Pancreas (tissue), 8 donors: Measurements from ENCODE around the gene MALL. TPM values are rescaled to one million over a fixed set of nuclear protein-coding genes. Genes with fewer than 3 reads are reported as not detected.

Experiments
- microRNA-seq, 2 donors: library from miRNA; unstranded; fragments of <30 nt; microRNA quantifications; one replicate each; pipeline versions ENCODE4 to v1.1.0, GENCODE V29; 2019 to 2020
- polyA plus RNA-seq, 2 donors: library from polyadenylated mRNA; stranded (reverse); fragments of 200-250 nt; gene quantifications; one replicate each; pipeline ENCODE4 v1.2.3, GENCODE V29; 2013
- total RNA-seq, 6 donors: library from RNA; stranded (reverse); fragmentation: NEBNext Ultra II Directional in 4 of 6; extraction: Animal tissue kit (Norgen Biotek cat#: 25700) in 4 of 6; gene quantifications; one replicate each; pipeline versions ENCODE4 v1.2.1 to v1.2.4, GENCODE V29; 2021 to 2023
- donor health status: healthy with polysubstance abuse.
- donor health status: DM: no; HTN: no; CAD: no; lungs with moderate emphysema.
- donor health status: DM: no; HTN: no; CAD: no.
- donor health status: Bipolar disorder and iron deficiency.
- donor health status: DM: yes; HTN: yes; CAD: no.
- donor health status: DM: no; HTN: no; CAD: no.
- donor health status: DM: no; HTN: no; CAD: no.
- donor health status: DM: yes; HTN: yes; CAD: no.

The MALL gene
- total and polyA plus RNA-seq, 8 donors, result 2.4 to 12.9 (median 4.1) TPM

Small RNA genes lying within 50 kb of the gene (microRNA-seq; reads per million reads assigned to microRNA genes)
- gene MIR4267 (0 reads per million in 2 donors), gene MIR4436B1 (0 reads per million in 2 donors)

Other genes with a start within 250 kb of the MALL start
- 1 to 10 TPM; 1.5 to 3.1 (median 2.1) TPM for gene LIMS3, start 217.1 kb downstream of the MALL start, total RNA-seq
- 1 to 10 TPM in 1 of 2 donors, under 1 TPM in 1; 0.38 to 1.7 TPM for gene LIMS3, start 217.1 kb downstream of the MALL start, polyA plus RNA-seq
- gene NPHP1, start 89.2 kb upstream of the MALL start, total RNA-seq, result 1 to 10 TPM; 1.2 to 3.1 (median 2.1) TPM
- gene NPHP1, start 89.2 kb upstream of the MALL start, polyA plus RNA-seq, result 1 to 10 TPM; 3.4 to 9.2 TPM
- 10 to 100 TPM in 5 of 6 donors, 1 to 10 TPM in 1; 6.8 to 26.5 (median 25.8) TPM for gene MTLN, start 96.7 kb upstream of the MALL start, total RNA-seq
- gene MTLN, start 96.7 kb upstream of the MALL start, polyA plus RNA-seq, result 100 to 1,000 TPM in 1 of 2 donors, 10 to 100 TPM in 1; 75.8 to 134 TPM